Hepatocyte (in vitro differentiated cells): Measurements from ENCODE around the gene KIF1C. TPM values are rescaled to one million over a fixed set of nuclear protein-coding genes. Genes with fewer than 3 reads are reported as not detected.

ENCODE experiments used
- DNase-seq: peaks from one replicate; pipeline ENCODE4 v3.0.0-alpha.2; 2016; ENCODE audit warnings: low spot score
- H2AFZ ChIP-seq: fragments of 200-600 bp; sonication (generic); 2 replicates; pipeline ENCODE4 v1.6.0; 2016; ENCODE audit warnings: antibody characterized with exemption, mild to moderate bottlenecking
- H3K27ac ChIP-seq: fragments of 200-600 bp; sonication (generic); 2 replicates; pipeline ENCODE4 v1.5.1; 2016; ENCODE audit warnings: mild to moderate bottlenecking
- H3K27me3 ChIP-seq: fragments of 200-600 bp; sonication (generic); 2 replicates; pipeline ENCODE4 v1.6.1; 2016
- H3K36me3 ChIP-seq: fragments of 200-600 bp; sonication (generic); replicated peaks from 2 replicates; pipeline ENCODE4 v1.5.1; 2016; ENCODE audit warnings: low read depth; ENCODE audit not compliant: insufficient read depth
- H3K4me1 ChIP-seq: fragments of 200-600 bp; sonication (generic); 2 replicates; pipeline ENCODE4 v1.5.1; 2016; ENCODE audit warnings: mild to moderate bottlenecking, moderate library complexity; ENCODE audit not compliant: insufficient read depth
- H3K4me2 ChIP-seq: fragments of 200-600 bp; sonication (generic); 2 replicates; pipeline ENCODE4 v1.6.0; 2016
- H3K4me3 ChIP-seq: fragments of 200-600 bp; sonication (generic); 2 replicates; pipeline ENCODE4 v1.5.1; 2016; ENCODE audit warnings: mild to moderate bottlenecking
- H3K79me2 ChIP-seq: fragments of 200-600 bp; sonication (generic); 2 replicates; pipeline ENCODE4 v1.6.0; 2017; ENCODE audit warnings: mild to moderate bottlenecking
- H3K9me2 ChIP-seq: fragments of 200-600 bp; sonication (generic); replicated peaks from 2 replicates; pipeline ENCODE4 v1.6.0; 2017; ENCODE audit warnings: mild to moderate bottlenecking; ENCODE audit not compliant: insufficient read depth
- H3K9me3 ChIP-seq: fragments of 200-600 bp; sonication (generic); 2 replicates; pipeline ENCODE4 v1.5.1; 2016; ENCODE audit warnings: low read depth, mild to moderate bottlenecking
- H4K20me1 ChIP-seq: fragments of 200-600 bp; sonication (generic); 2 replicates; pipeline ENCODE4 v1.6.0; 2016; ENCODE audit warnings: mild to moderate bottlenecking; ENCODE audit not compliant: insufficient read depth, poor library complexity, severe bottlenecking
- EZH2 ChIP-seq: fragments of 200-600 bp; sonication (generic); IDR thresholded peaks from 2 replicates; pipeline ENCODE4 v1.6.1; 2016; ENCODE audit warnings: antibody characterized with exemption, mild to moderate bottlenecking, borderline replicate concordance
- EZH2phosphoT487 ChIP-seq: fragments of 200-600 bp; sonication (generic); IDR thresholded peaks from one replicate; pipeline ENCODE4 v1.6.1; 2018; ENCODE audit warnings: antibody characterized with exemption, mild to moderate bottlenecking, low read depth, moderate library complexity; ENCODE audit not compliant: unreplicated experiment, severe bottlenecking
- WGBS: methylation state at CpG from one replicate; pipeline ENCODE4 v1.1.6; 2016; ENCODE audit warnings: low lambda C conversion rate; ENCODE audit errors: missing lambda C conversion rate; 5-methylcytosine and 5-hydroxymethylcytosine counted together
- polyA plus RNA-seq: library from polyadenylated mRNA; unstranded; fragments of >200 nt; fragmentation: Nextera tagmentation; extraction: Ambion mirVana; gene quantifications from 2 replicates; pipeline ENCODE4 v1.2.1, GENCODE V29; 2016
- total RNA-seq: library from RNA; depleted of rRNA; stranded (reverse); fragments of >200 nt; gene quantifications from 2 replicates; pipeline ENCODE4 v1.2.3, GENCODE V29; 2014
- TF ChIP-seq, protein P1 (sequence below): fragments of 200-600 bp; sonication (generic); IDR thresholded peaks from 2 replicates; pipeline ENCODE4 v1.5.1; 2016; ENCODE audit warnings: antibody characterized with exemption, mild to moderate bottlenecking; ENCODE audit not compliant: poor library complexity

Gene KIF1C
- total and polyA plus RNA-seq, 2 experiments from 2014 or later: 59.4 to 75.9 TPM

- TF ChIP-seq EZH2phosphoT487 (no peak), EZH2 (no peak)
- TF ChIP-seq, protein P1, sequence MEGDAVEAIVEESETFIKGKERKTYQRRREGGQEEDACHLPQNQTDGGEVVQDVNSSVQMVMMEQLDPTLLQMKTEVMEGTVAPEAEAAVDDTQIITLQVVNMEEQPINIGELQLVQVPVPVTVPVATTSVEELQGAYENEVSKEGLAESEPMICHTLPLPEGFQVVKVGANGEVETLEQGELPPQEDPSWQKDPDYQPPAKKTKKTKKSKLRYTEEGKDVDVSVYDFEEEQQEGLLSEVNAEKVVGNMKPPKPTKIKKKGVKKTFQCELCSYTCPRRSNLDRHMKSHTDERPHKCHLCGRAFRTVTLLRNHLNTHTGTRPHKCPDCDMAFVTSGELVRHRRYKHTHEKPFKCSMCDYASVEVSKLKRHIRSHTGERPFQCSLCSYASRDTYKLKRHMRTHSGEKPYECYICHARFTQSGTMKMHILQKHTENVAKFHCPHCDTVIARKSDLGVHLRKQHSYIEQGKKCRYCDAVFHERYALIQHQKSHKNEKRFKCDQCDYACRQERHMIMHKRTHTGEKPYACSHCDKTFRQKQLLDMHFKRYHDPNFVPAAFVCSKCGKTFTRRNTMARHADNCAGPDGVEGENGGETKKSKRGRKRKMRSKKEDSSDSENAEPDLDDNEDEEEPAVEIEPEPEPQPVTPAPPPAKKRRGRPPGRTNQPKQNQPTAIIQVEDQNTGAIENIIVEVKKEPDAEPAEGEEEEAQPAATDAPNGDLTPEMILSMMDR: no peak
- no peaks in the 10 kb centered on the region for H3K9me3 ChIP-seq
- H2AFZ ChIP-seq: no peak overlapping the region
- H3K27ac ChIP-seq: peak overlapping the region; percentile 90
- DNase-seq: no peak
- peaks cover 49% of the 10 kb centered on the region for H3K79me2 ChIP-seq
- peaks cover 20% of the 10 kb centered on the region for H3K4me1 ChIP-seq
- no peaks in the 10 kb centered on the region for H3K9me2 ChIP-seq
- peak overlapping the region; percentile 85 for H3K4me2 ChIP-seq
- 98% methylated on average over 15 of the region's 15 CpGs for WGBS
- no peaks in the 10 kb centered on the region for H3K27me3 ChIP-seq
- H3K4me3 ChIP-seq: no peak overlapping the region
- H4K20me1 ChIP-seq: no peaks in the 10 kb centered on the region
- H3K36me3 ChIP-seq: no peaks in the 10 kb centered on the region
Measured at GRCh38 chr17:4965311-4965986, 32.3 kb upstream of the KIF1C start.

DNA sequence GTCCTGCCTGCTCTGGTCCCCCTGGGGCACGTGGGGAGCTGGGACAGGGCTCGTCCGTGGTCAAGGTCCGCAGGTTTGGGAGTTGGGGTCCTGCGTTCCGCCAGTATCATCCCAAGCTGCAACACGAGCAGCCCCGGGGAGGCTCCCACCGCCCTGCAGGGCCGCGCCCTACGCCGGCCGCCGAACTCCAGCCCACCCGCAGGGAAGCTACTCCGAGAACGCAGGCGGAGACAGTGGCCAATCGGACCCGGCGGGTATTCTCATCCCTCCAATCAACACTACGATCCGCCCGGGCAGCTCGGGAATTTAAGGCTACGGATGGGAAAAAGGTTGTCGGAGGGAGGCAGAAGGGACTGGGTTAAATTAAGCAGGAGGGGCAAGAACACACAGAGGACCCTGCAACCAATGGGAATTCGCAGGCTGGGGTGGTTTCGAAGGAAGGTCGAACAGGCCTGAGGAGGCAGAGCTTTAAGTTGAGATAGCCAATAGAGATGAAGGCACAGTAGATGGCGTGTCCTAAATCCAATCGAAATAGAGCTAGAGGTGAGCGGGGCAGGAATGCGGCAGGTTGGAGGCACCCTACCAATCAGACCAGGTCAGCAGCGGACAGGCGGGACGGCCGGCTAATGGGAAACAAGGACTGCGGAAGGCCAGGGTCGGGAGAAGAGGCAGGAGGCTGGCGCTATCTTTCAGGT is 30.8 kb upstream of the KIF1C start:
- Histone ChIP-seq H3K27ac (peak overlapping the region; percentile 93), H3K9me3 (no peaks in the 10 kb centered on the region), H3K9me2 (no peaks in the 10 kb centered on the region), H3K4me1 (peaks cover 22% of the 10 kb centered on the region), H3K4me3 (peak overlapping the region; percentile 31), H3K27me3 (no peaks in the 10 kb centered on the region), H2AFZ (no peak overlapping the region), H4K20me1 (no peaks in the 10 kb centered on the region), H3K4me2 (peak overlapping the region; percentile 85), H3K79me2 (peaks cover 65% of the 10 kb centered on the region), H3K36me3 (no peaks in the 10 kb centered on the region)
- WGBS: under 1% methylated on average over 42 of the region's 42 CpGs
- DNase-seq: peak; percentile 99
- TF ChIP-seq EZH2: no peak
- TF ChIP-seq, protein P1: no peak
- no peak for TF ChIP-seq EZH2phosphoT487

DNA sequence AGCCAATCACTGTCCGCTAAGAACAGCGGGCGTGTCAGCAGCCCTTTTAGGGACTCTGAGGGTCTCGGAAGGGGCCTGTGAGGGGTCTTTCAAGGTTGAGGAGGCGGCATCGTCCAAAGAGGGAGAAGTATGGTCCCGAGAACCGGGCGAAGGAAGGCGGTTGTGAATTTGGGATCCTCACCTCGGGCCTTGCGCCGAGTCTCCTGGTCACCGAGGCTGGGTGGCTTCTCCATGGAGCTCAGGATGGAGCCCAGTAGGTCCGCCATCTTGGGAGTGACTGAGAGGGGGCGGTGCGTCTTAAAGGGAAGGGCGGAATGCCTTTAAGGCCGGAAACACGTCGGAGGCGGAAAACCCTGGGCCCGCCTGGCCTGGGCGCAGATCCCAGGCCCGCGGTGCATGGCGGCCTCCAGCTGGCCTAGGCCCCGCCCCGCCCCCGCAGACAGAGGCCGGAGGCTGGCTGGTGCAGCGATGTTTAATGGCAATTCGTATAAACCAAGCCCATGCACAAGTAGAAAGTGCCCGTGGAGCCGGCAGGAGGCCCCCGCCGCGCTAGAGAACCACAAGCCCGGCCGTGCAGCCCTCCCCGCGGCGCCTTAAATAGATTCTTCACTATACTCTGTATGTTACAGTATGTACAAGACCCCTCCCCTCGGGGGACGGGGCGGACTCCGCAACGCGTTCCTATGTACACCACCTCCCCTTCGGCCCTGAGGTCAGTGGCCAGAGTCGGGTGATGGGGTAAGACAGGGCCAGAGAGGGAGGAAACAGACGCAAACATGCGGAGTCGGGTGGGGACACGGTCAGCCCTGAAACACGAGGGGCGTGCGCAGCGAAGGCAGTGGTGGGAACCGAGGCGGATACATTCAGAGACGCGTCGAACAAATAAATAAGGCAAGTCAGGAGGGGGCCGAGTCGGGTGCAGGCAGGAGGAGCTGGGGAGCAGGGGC is 29.9 kb upstream of the KIF1C start, which contains the start of gene SPAG7:
TSS of gene SPAG7 (minus strand) at position 279 of the 947 bp plus-strand sequence. CDS start at position 266, 13 bp downstream.
- peak within 1 kb of the TSS; percentile 89 for H3K4me2 ChIP-seq
- no peaks in the 10 kb centered on the region for H3K27me3 ChIP-seq
- DNase-seq: peak; percentile 98
- peak within 1 kb of the TSS; percentile 93 for H3K27ac ChIP-seq
- H3K36me3 ChIP-seq: no peaks in the 10 kb centered on the region
- H3K4me3 ChIP-seq: peak within 1 kb of the TSS; percentile 46
- 1% methylated on average over 60 of the region's 66 CpGs for WGBS
- no peaks in the 10 kb centered on the region for H3K9me3 ChIP-seq
- H2AFZ ChIP-seq: peak within 1 kb of the TSS; percentile 6
- TF ChIP-seq, protein P1: no peak
- no peak for TF ChIP-seq EZH2phosphoT487
- no peak for TF ChIP-seq EZH2
- no peaks in the 10 kb centered on the region for H3K9me2 ChIP-seq
- H3K79me2 ChIP-seq: peaks cover 73% of the 10 kb centered on the region
- H4K20me1 ChIP-seq: no peaks in the 10 kb centered on the region
- peaks cover 22% of the 10 kb centered on the region for H3K4me1 ChIP-seq
